ENCODE results near the gene TMEM150C. TPM values are rescaled to one million over a fixed set of nuclear protein-coding genes. Genes with fewer than 3 reads are reported as not detected.
"Not testable (repeated sequence)": the region's sequence is repeated elsewhere in the genome, so short reads cannot be mapped to it uniquely, and the experiment has no call there.

TMEM150C gene
- polyA plus RNA-seq, 2 of the 4 experiments (the other 2 are of a cell fraction) = 1.5 to 2.1 TPM

- WGBS (ENCODE audit: missing lambda C conversion rate) = 97% methylated on average over 15 of the region's 15 CpGs
- FAIRE-seq (no peak), ATAC-seq (no peak), DNase-seq (ENCODE audit: low read depth in 1 of 2, low spot score in 1 of 2) (no peak)
- TF ChIP-seq EP300 (IDR thresholded peaks at IDR 0.05) (no peak), NFE2L2 (conservative IDR thresholded peaks at IDR 0.05; ENCODE audit: low read length) (no peak), MAFK (IDR thresholded peaks at IDR 0.05; ENCODE audit: partially characterized antibody) (no peak), HOXB5 (CRISPR knock-in tag; IDR thresholded peaks at IDR 0.05) (no peak)
- TF ChIP-seq, protein P1, sequence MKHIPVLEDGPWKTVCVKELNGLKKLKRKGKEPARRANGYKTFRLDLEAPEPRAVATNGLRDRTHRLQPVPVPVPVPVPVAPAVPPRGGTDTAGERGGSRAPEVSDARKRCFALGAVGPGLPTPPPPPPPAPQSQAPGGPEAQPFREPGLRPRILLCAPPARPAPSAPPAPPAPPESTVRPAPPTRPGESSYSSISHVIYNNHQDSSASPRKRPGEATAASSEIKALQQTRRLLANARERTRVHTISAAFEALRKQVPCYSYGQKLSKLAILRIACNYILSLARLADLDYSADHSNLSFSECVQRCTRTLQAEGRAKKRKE (CRISPR knock-in tag; IDR thresholded peaks at IDR 0.05; ENCODE audit: low read depth) = no peak
- TF ChIP-seq, protein P2, sequence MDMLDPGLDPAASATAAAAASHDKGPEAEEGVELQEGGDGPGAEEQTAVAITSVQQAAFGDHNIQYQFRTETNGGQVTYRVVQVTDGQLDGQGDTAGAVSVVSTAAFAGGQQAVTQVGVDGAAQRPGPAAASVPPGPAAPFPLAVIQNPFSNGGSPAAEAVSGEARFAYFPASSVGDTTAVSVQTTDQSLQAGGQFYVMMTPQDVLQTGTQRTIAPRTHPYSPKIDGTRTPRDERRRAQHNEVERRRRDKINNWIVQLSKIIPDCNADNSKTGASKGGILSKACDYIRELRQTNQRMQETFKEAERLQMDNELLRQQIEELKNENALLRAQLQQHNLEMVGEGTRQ (IDR thresholded peaks at IDR 0.05) = no peak
- CTCF ChIA-PET = no interaction called here
- no peak overlapping the region for H3K4me2 ChIP-seq
- POLR2A ChIA-PET = no interaction called here
- no peak overlapping the region for H3K27ac ChIP-seq
- no peak overlapping the region for H3K4me3 ChIP-seq
- no peaks in the 10 kb centered on the region for H3K9me3 ChIP-seq
- H3K4me1 ChIP-seq = no peaks in the 10 kb centered on the region
Measured at GRCh38 chr4:82473621-82474164, 88.1 kb downstream of the TMEM150C start.

GRCh38 chr4:82473080-82473479 is 88.7 kb downstream of the TMEM150C start:
- WGBS (ENCODE audit: missing lambda C conversion rate) = 87% methylated on average over 5 of the region's 5 CpGs
- H3K4me1 ChIP-seq; H3K27ac ChIP-seq; H3K9me3 ChIP-seq; POLR2A ChIA-PET; ATAC-seq; CTCF ChIA-PET; H3K4me2 ChIP-seq; H3K4me3 ChIP-seq; DNase-seq (ENCODE audit: low read depth in 1 of 2, low spot score in 1 of 2); FAIRE-seq: not testable (repeated sequence)

DNA sequence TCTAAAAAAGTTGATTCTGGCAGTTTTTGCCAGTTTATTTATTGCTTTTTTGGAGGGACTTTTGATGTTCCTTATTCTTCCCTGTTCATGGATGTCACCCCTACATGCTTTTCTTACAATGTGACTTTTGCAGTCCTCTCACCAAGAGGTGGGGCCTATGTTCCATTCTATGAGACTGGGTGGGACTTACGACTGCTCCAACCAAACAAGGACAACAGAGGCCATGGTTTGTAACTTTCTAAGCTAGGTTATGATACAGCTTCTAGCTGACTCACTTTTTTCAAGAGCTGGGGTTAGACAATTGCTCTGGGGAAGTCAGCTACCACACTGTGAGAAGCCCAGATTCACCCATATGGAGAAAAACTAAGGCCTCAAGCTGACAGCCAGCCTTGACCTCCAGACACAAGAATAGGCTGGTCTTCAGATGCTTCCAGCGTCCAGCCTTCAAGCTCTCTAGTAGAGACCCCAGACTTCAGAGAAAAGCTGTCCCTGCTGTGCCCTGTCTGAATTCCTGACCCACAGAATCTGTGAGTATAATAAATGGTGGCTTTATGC is 91.9 kb downstream of the TMEM150C start:
- no peaks in the 10 kb centered on the region for H3K4me1 ChIP-seq
- POLR2A ChIA-PET = no interaction called here
- WGBS (ENCODE audit: missing lambda C conversion rate) = 93% methylated on average over 1 of the region's 2 CpGs
- H3K27ac ChIP-seq = no peak overlapping the region
- CTCF ChIA-PET = interaction anchor here (0.6 to 3.9 kb wide), 4 partner anchors 10 to 322 kb away, joined by 3 to 10 read pairs (median 4); no protein-coding TSS in a partner anchor
- no peak for DNase-seq (ENCODE audit: low read depth in 1 of 2, low spot score in 1 of 2)
- no peak for FAIRE-seq
- no peak; a peak in 1 of 6 replicates for ATAC-seq
- no peak overlapping the region for H3K4me2 ChIP-seq
- H3K4me3 ChIP-seq = no peak overlapping the region
- no peak for TF ChIP-seq NFE2L2 (conservative IDR thresholded peaks at IDR 0.05; ENCODE audit: low read length)
- no peak for TF ChIP-seq MAZ (IDR thresholded peaks at IDR 0.05; ENCODE audit: borderline replicate concordance, low read depth, low read length)
- TF ChIP-seq, protein P3, sequence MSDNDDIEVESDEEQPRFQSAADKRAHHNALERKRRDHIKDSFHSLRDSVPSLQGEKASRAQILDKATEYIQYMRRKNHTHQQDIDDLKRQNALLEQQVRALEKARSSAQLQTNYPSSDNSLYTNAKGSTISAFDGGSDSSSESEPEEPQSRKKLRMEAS (IDR thresholded peaks at IDR 0.05) = no peak
- no peak for TF ChIP-seq ZSCAN20 (CRISPR knock-in tag; IDR thresholded peaks at IDR 0.05)
- no peak for TF ChIP-seq POLR2AphosphoS2 (conservative IDR thresholded peaks at IDR 0.05; ENCODE audit: low read length)
- TF ChIP-seq ESRRA (IDR thresholded peaks at IDR 0.05; ENCODE audit: borderline replicate concordance, low read length) = no peak
- TF ChIP-seq CTCF (IDR thresholded peaks at IDR 0.05) = no peak
- no peak for TF ChIP-seq E2F6 (IDR thresholded peaks at IDR 0.05; ENCODE audit: borderline replicate concordance, low read depth)
- TF ChIP-seq EP300 (IDR thresholded peaks at IDR 0.05) = no peak
- TF ChIP-seq CEBPB (IDR thresholded peaks at IDR 0.05) = no peak
- TF ChIP-seq HDAC2 (IDR thresholded peaks at IDR 0.05) = no peak
- TF ChIP-seq, protein P1 (CRISPR knock-in tag; IDR thresholded peaks at IDR 0.05; ENCODE audit: low read depth) = no peak
- no peak for TF ChIP-seq MYC (IDR thresholded peaks at IDR 0.05; ENCODE audit: borderline replicate concordance, low read length)
- TF ChIP-seq KDM1A (IDR thresholded peaks at IDR 0.05; ENCODE audit: low read depth) = no peak
- no peaks in the 10 kb centered on the region for H3K9me3 ChIP-seq

All from A549 (cell line).